Endothelial cell of umbilical vein (primary cell): ENCODE measurements around the gene SPG11.

ENCODE experiments used
- CTCF ChIP-seq, 2 donors: IDR thresholded peaks; 1 replicate in 1 of 2; 2 replicates in 1 of 2; pipeline ENCODE4 v1.5.1; 2011; ENCODE audit warnings: low read length in 2 of 2, mild to moderate bottlenecking in 2 of 2, moderate library complexity in 2 of 2, control low read depth in 1 of 2, inconsistent platforms in 1 of 2, low read depth in 1 of 2; ENCODE audit not compliant: insufficient read depth in 1 of 2; ENCODE audit errors: extremely low read depth in 1 of 2
- EZH2 ChIP-seq: IDR thresholded peaks from 2 replicates; pipeline ENCODE4 v1.6.1; 2012; ENCODE audit warnings: borderline replicate concordance, low read depth, mild to moderate bottlenecking, moderate library complexity, low read length, inconsistent platforms; ENCODE audit not compliant: severe bottlenecking
- FOS ChIP-seq: IDR thresholded peaks from 2 replicates; pipeline ENCODE4 v1.6.1; 2011; ENCODE audit warnings: mild to moderate bottlenecking, low read length, moderate library complexity, borderline replicate concordance; ENCODE audit not compliant: insufficient read depth
- GATA2 ChIP-seq: IDR thresholded peaks from 2 replicates; pipeline ENCODE4 v1.7.0; 2011; ENCODE audit warnings: low read depth, mild to moderate bottlenecking, moderate library complexity, mixed read lengths, low read length; ENCODE audit not compliant: insufficient read length, insufficient read depth
- JUN ChIP-seq: IDR thresholded peaks from 2 replicates; pipeline ENCODE4 v1.6.1; 2011; ENCODE audit warnings: borderline replicate concordance, low read depth; ENCODE audit not compliant: insufficient read length, insufficient read depth
- MAX ChIP-seq: IDR thresholded peaks from 2 replicates; pipeline ENCODE4 v1.6.1; 2011; ENCODE audit not compliant: insufficient read depth, insufficient read length
- POLR2A ChIP-seq: IDR thresholded peaks from 2 replicates; pipeline ENCODE4 v1.6.1; 2012; ENCODE audit warnings: low read depth, mild to moderate bottlenecking, control low read depth, low read length
- POLR2AphosphoS5 ChIP-seq: IDR thresholded peaks from 2 replicates; pipeline ENCODE4 v1.6.1; 2012; ENCODE audit warnings: low read depth, mild to moderate bottlenecking, control low read depth, low read length, moderate library complexity; ENCODE audit not compliant: insufficient read depth

- TF ChIP-seq POLR2AphosphoS5: no peak
- no peak for TF ChIP-seq CTCF (IDR thresholded peaks at IDR 0.05; ENCODE audit: extremely low read depth in 1 of 2, insufficient read depth in 1 of 2, low read depth in 1 of 2, low read length in 2 of 2)
- TF ChIP-seq POLR2A: no peak
- TF ChIP-seq MAX: no peak
- TF ChIP-seq EZH2: no peak
- no peak for TF ChIP-seq FOS
- TF ChIP-seq GATA2: no peak
- TF ChIP-seq JUN: no peak
These were observed 90.1 kb downstream of the SPG11 start for GRCh38 chr15:44573386-44573785.
